K562 (cell line): ENCODE results near the gene APLNR. TPM values are rescaled to one million over a fixed set of nuclear protein-coding genes. Genes with fewer than 3 reads are reported as not detected.

Source experiments
- AFF4 ChIP-seq: sonication (generic); formaldehyde crosslinking; IDR thresholded peaks from 2 replicates; pipeline ENCODE4 v1.8.0; 2023; ENCODE audit warnings: mild to moderate bottlenecking, missing genetic modification reagents
- CBX3 ChIP-seq, 2 experiments: IDR thresholded peaks; 1 replicate in 1 of 2; 2 replicates in 1 of 2; pipeline ENCODE4 v1.6.1; 2012; ENCODE audit warnings: inconsistent platforms in 2 of 2, low read length in 2 of 2, borderline replicate concordance in 1 of 2, control low read depth in 1 of 2
- HDAC1 ChIP-seq, 2 experiments: fragments of 450-650 bp; IDR thresholded peaks; 2 replicates each; pipeline ENCODE4 v1.6.1; 2016 to 2017; ENCODE audit warnings: inconsistent platforms in 1 of 2, mild to moderate bottlenecking in 1 of 2, moderate library complexity in 1 of 2
- KDM1A ChIP-seq, 2 experiments: fragments of 450-650 bp; IDR thresholded peaks; 2 replicates each; pipeline ENCODE4 v1.6.1; 2016; ENCODE audit warnings: mild to moderate bottlenecking in 2 of 2
- MCM7 ChIP-seq, 2 experiments: fragments of 450-650 bp; IDR thresholded peaks; 2 replicates each; pipeline ENCODE4 v1.6.1; 2016 to 2018
- MEIS2 ChIP-seq: fragments of 450-650 bp; IDR thresholded peaks from 2 replicates; pipeline ENCODE4 v1.6.1; 2014; ENCODE audit warnings: mild to moderate bottlenecking; ENCODE audit not compliant: partially characterized antibody
- MTA3 ChIP-seq: fragments of 450-650 bp; formaldehyde crosslinking; IDR thresholded peaks from 2 replicates; pipeline ENCODE4 v1.6.1; 2017; ENCODE audit warnings: mild to moderate bottlenecking, borderline replicate concordance
- PKNOX1 ChIP-seq: fragments of 450-650 bp; IDR thresholded peaks from 2 replicates; pipeline ENCODE4 v1.6.1; 2016
- VEZF1 ChIP-seq: fragments of 200-800 bp; sonication (Bioruptor generic); IDR thresholded peaks from 2 replicates; pipeline ENCODE4 v1.6.1; 2017; ENCODE audit warnings: missing genetic modification characterization, missing compliant biosample characterization
- ZNF561 ChIP-seq: fragments of 450-650 bp; formaldehyde crosslinking; conservative IDR thresholded peaks from 2 replicates; pipeline ENCODE4 v1.4.0; 2020; ENCODE audit warnings: mild to moderate bottlenecking, moderate library complexity
- ZNF77 ChIP-seq: fragments of 250-450 bp; sonication (Bioruptor Pico); IDR thresholded peaks from 2 replicates; pipeline ENCODE4 v1.5.0; 2020
- polyA plus RNA-seq, 8 experiments: library from polyadenylated mRNA; depleted of rRNA in 4 of 8; stranded (reverse) in 5 of 8; unstranded in 3 of 8; fragments of >200 nt; fragmentation: Nextera tagmentation in 2 of 8; fragmentation: Illumina TruSeq in 1 of 8; extraction: Ambion mirVana in 2 of 8; extraction: Trizol in 1 of 8; gene quantifications; 2 replicates each; pipeline versions ENCODE4 v1.2.1 to v1.2.3, GENCODE V29; 2011 to 2014; ENCODE audit warnings: inconsistent platforms in 1 of 8, missing spikeins in 1 of 8
- total RNA-seq, 7 experiments: library from RNA; depleted of rRNA in 6 of 7; stranded (reverse); fragments of >200 nt in 6 of 7; fragmentation: Illumina TruSeq in 2 of 7; extraction: Trizol in 2 of 7; gene quantifications; 2 replicates each; pipeline versions ENCODE4 v1.2.1 to v1.2.3, GENCODE V29; 2011 to 2021; ENCODE audit warnings: low replicate concordance in 1 of 7
- TF ChIP-seq, protein P1 (sequence below), 2 experiments: fragments of 450-650 bp; IDR thresholded peaks; 2 replicates each; pipeline ENCODE4 v1.6.1; 2016; ENCODE audit warnings: mild to moderate bottlenecking in 2 of 2, borderline replicate concordance in 1 of 2, low read depth in 1 of 2, moderate library complexity in 1 of 2

APLNR gene
- total and polyA plus RNA-seq, 9 of the 15 experiments (the other 6 are each of a cell fraction or from before 2014, with no cell fraction given) = 0.15 to 2.0 (median 0.65) TPM

DNA sequence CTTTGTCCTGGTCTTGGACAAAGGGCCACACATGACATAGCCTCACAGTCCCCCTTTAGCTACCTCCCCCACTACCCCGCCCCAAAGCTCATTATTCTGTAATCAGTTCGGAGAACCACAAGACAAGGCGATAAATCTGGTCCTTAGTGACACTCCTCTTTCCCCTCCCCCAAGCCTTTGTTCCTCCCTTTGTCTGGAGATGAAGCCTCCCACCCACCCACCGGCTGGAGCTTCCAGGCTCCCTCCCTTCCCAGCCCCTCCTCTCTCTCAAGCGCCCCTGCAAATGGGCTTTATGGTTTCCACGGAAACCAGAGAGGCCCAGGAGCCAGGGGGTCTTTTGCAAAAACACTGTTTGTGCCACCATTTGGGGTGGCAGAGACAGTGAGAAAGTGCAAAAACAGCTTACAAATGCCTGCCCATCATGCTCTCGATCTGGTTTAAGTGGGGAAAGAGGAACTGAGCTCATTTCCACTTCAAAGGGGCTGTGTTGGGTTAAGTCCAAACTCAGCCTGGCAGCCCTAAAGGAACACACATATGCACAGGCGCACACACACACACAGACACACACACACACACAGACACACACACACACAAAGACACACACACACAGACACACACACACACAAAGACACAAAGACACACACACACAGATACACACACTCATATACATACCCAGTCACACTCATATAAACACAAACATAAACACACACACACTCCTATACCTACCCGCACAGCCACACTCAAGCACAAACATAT lies 23.5 kb downstream of the APLNR start (continued):
- TF ChIP-seq AFF4 (CRISPR knock-in tag) (no peak), MTA3 (no peak), PKNOX1 (peak; percentile 78), VEZF1 (CRISPR knock-in tag) (peak; percentile 78), CBX3 (IDR thresholded peaks at IDR 0.05; ENCODE audit: borderline replicate concordance in 1 of 2, low read length in 2 of 2) (no peak), MCM7 (IDR thresholded peaks at IDR 0.05) (0 out of 4 replicates have a peak, but pooled peaks of 1 of the 2 experiments have one; percentile 37), MEIS2 (peak; percentile 74), ZNF561 (no peak), HDAC1 (IDR thresholded peaks at IDR 0.05) (no peak), KDM1A (IDR thresholded peaks at IDR 0.05) (peak in 1 of 2 experiments; percentile 45; a peak in 1 of 4 replicates), ZNF77 (CRISPR knock-in tag) (no peak)
- TF ChIP-seq, protein P1, sequence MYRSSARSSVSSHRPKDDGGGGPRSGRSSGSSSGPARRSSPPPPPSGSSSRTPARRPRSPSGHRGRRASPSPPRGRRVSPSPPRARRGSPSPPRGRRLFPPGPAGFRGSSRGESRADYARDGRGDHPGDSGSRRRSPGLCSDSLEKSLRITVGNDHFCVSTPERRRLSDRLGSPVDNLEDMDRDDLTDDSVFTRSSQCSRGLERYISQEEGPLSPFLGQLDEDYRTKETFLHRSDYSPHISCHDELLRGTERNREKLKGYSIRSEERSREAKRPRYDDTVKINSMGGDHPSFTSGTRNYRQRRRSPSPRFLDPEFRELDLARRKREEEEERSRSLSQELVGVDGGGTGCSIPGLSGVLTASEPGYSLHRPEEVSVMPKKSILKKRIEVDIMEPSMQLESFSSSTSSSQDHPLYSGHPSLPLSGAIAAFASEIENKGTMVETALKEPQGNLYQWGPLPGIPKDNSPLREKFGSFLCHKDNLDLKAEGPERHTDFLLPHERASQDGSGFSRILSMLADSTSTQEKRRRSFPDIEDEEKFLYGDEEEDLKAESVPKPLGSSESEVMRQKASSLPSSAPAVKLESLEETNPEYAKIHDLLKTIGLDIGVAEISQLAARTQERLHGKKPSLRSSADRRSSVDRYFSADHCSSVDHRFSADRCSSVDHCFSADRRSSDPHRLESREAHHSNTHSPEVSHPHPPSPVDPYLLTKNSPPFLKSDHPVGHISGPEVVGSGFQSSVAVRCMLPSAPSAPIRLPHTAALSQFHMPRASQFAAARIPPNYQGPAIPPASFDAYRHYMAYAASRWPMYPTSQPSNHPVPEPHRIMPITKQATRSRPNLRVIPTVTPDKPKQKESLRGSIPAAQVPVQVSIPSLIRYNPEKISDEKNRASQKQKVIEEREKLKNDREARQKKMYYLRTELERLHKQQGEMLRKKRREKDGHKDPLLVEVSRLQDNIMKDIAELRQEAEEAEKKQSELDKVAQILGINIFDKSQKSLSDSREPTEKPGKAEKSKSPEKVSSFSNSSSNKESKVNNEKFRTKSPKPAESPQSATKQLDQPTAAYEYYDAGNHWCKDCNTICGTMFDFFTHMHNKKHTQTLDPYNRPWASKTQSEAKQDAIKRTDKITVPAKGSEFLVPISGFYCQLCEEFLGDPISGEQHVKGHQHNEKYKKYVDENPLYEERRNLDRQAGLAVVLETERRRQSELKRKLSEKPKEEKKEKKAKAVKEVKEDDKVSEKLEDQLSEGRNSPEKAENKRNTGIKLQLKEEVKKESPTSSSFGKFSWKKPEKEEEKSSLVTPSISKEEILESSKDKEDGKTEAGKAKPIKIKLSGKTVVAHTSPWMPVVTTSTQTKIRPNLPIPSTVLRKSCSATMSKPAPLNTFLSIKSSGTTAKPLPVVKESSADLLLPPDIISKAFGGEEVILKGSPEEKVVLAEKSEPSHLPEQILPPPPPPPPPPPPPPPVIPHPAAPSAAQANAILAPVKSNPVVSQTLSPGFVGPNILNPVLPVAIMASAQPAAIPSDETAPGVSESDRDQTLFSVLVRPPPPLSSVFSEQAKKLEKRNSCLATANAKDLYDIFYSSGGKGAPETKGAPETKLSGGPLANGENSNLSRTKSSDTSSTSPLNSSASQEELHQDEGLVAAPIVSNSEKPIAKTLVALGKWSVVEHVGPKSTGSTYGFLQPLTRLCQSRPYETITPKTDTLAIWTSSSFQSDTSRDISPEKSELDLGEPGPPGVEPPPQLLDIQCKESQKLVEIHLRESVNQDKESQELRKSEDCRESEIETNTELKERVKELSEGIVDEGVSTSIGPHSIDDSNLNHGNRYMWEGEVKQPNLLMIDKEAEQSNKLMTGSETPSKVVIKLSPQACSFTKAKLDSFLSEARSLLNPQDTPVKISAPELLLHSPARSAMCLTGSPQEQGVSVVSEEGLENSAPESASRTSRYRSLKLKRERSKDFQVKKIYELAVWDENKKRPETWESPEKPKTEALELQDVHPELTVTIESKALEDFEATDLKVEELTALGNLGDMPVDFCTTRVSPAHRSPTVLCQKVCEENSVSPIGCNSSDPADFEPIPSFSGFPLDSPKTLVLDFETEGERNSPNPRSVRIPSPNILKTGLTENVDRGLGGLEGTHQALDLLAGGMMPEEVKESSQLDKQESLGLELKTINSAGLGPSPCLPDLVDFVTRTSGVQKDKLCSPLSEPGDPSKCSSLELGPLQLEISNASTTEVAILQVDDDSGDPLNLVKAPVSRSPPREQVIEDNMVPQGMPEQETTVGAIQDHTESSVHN (IDR thresholded peaks at IDR 0.05; ENCODE audit: borderline replicate concordance in 1 of 2, low read depth in 1 of 2) = no peak
